Keratinocyte (primary cell): Measurements from ENCODE around the gene MOK. TPM values are rescaled to one million over a fixed set of nuclear protein-coding genes. Genes with fewer than 3 reads are reported as not detected.

Experiments used
- DNase-seq: peaks from one replicate; pipeline ENCODE4 v3.0.0-alpha.2; 2011; ENCODE audit warnings: low read depth, missing footprints, low spot score
- FAIRE-seq: peaks from 2 replicates; lab custom pipeline; 2011; peaks lifted over from hg19 to GRCh38; lab: Jason Lieb, UNC
- H2AFZ ChIP-seq: 2 replicates; pipeline ENCODE4 v1.6.0; 2012; ENCODE audit warnings: low read length, control low read depth, inconsistent platforms; ENCODE audit not compliant: control insufficient read depth
- H3K27ac ChIP-seq: 2 replicates; pipeline ENCODE4 v1.5.1; 2011; ENCODE audit warnings: low read length; ENCODE audit not compliant: control insufficient read depth, insufficient read depth
- H3K27me3 ChIP-seq: 3 replicates; pipeline ENCODE4 v1.6.0; 2011; ENCODE audit warnings: low read length; ENCODE audit not compliant: control insufficient read depth, insufficient read depth; ENCODE audit errors: extremely low read depth
- H3K36me3 ChIP-seq, 2 experiments: 2 replicates in 1 of 2; 3 replicates in 1 of 2; pipeline ENCODE4 v1.5.1; 2011; ENCODE audit warnings: low read length in 2 of 2, mild to moderate bottlenecking in 1 of 2; ENCODE audit not compliant: control insufficient read depth in 2 of 2, insufficient read depth in 2 of 2; ENCODE audit errors: extremely low read depth in 1 of 2
- H3K4me1 ChIP-seq: 3 replicates; pipeline ENCODE4 v1.5.1; 2011; ENCODE audit warnings: low read length; ENCODE audit not compliant: control insufficient read depth, insufficient read depth; ENCODE audit errors: extremely low read depth
- H3K4me2 ChIP-seq: 3 replicates; pipeline ENCODE4 v1.6.0; 2011; ENCODE audit warnings: low read depth, low read length; ENCODE audit not compliant: control insufficient read depth, insufficient read depth; ENCODE audit errors: extremely low read depth
- H3K4me3 ChIP-seq, 3 experiments: fragments of 200-600 bp in 1 of 3; sonication (generic) in 1 of 3; 2 replicates in 2 of 3; 3 replicates in 1 of 3; pipeline ENCODE4 v1.5.1; 2011 to 2016; ENCODE audit warnings: low read length in 3 of 3, mild to moderate bottlenecking in 3 of 3, control low read depth in 2 of 3, inconsistent platforms in 1 of 3, low read depth in 1 of 3, mixed read lengths in 1 of 3, mixed run types in 1 of 3, moderate library complexity in 1 of 3; ENCODE audit not compliant: control insufficient read depth in 2 of 3, insufficient read depth in 2 of 3; ENCODE audit errors: extremely low read depth in 1 of 3
- H3K79me2 ChIP-seq: 2 replicates; pipeline ENCODE4 v1.6.0; 2012; ENCODE audit warnings: low read length; ENCODE audit not compliant: control insufficient read depth, insufficient read depth
- H3K9ac ChIP-seq: 3 replicates; pipeline ENCODE4 v1.6.0; 2011; ENCODE audit warnings: low read length; ENCODE audit not compliant: control insufficient read depth, insufficient read depth; ENCODE audit errors: extremely low read depth
- H3K9me1 ChIP-seq: 3 replicates; pipeline ENCODE4 v1.6.0; 2011; ENCODE audit warnings: low read length; ENCODE audit not compliant: control insufficient read depth, insufficient read depth; ENCODE audit errors: extremely low read depth
- H3K9me3 ChIP-seq: 2 replicates; pipeline ENCODE4 v1.5.1; 2012; ENCODE audit warnings: low read depth, low read length; ENCODE audit not compliant: control insufficient read depth
- H4K20me1 ChIP-seq: 3 replicates; pipeline ENCODE4 v1.6.0; 2011; ENCODE audit warnings: low read length; ENCODE audit not compliant: control insufficient read depth, insufficient read depth; ENCODE audit errors: extremely low read depth
- EZH2 ChIP-seq: IDR thresholded peaks from one replicate; pipeline ENCODE4 v1.6.1; 2012; ENCODE audit warnings: inconsistent platforms, mild to moderate bottlenecking, low read length, moderate library complexity
- dilution Hi-C: fragments of 300-500 bp; cut with MboI; formaldehyde crosslinking; loops from one replicate; pipeline ENCODE4 v1.7.0; 2020; ENCODE audit warnings: low sequenced_read_pairs; ENCODE audit not compliant: extremely low pct_ligation_motif_present
- polyA plus RNA-seq, 5 experiments: library from polyadenylated mRNA; depleted of rRNA in 3 of 5; stranded (reverse) in 3 of 5; stranded (forward) in 1 of 5; unstranded in 1 of 5; fragments of >200 nt; gene quantifications; 1 replicate in 1 of 5; 2 replicates in 3 of 5; 3 replicates in 1 of 5; pipeline versions ENCODE4 v1.2.1 to v1.2.3, GENCODE V29; 2011 to 2012; ENCODE audit warnings: missing spikeins in 2 of 5, low read depth in 1 of 5, low replicate concordance in 1 of 5
- TF ChIP-seq, protein P1 (sequence below), 3 experiments: IDR thresholded peaks in 1 of 3; conservative IDR thresholded peaks in 1 of 3; optimal IDR thresholded peaks in 1 of 3; 2 replicates in 2 of 3; 3 replicates in 1 of 3; pipeline versions ENCODE3 to v1.5.1; 2011; ENCODE audit warnings: low read length in 3 of 3, mild to moderate bottlenecking in 3 of 3, moderate library complexity in 2 of 3, control low read depth in 1 of 3, inconsistent platforms in 1 of 3; ENCODE audit not compliant: insufficient read depth in 2 of 3; ENCODE audit errors: extremely low read depth in 1 of 3

The MOK gene
- polyA plus RNA-seq, 1 donor (not counting 4 experiments of a cell fraction or from before 2014, with no cell fraction given): 38.1 TPM

DNA sequence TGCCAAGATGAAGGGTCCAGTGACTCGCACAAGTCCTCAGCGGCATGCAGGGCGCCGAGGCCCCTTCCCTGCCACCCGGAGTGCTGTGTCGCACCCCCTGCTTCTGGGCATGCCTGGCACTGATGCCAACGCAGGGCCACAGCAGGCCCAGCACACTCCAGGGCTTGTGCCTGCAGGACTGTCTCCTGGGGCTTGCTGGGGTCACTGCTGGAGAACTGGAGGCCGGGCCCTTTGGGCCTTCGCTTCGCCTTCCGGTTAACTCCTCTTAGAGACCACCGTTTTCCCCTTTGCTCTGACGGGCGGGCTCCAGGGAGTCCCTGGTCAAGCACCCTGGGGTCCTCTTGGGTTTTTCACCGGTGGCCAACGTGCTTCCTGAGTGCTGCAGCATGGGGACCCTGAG is 85.6 kb downstream of the MOK start:
- dilution Hi-C loops: no loop called here
- H3K4me3 ChIP-seq: no peak overlapping the region
- DNase-seq: no peak
- no peaks in the 10 kb centered on the region for H3K9me1 ChIP-seq
- TF ChIP-seq, protein P1, sequence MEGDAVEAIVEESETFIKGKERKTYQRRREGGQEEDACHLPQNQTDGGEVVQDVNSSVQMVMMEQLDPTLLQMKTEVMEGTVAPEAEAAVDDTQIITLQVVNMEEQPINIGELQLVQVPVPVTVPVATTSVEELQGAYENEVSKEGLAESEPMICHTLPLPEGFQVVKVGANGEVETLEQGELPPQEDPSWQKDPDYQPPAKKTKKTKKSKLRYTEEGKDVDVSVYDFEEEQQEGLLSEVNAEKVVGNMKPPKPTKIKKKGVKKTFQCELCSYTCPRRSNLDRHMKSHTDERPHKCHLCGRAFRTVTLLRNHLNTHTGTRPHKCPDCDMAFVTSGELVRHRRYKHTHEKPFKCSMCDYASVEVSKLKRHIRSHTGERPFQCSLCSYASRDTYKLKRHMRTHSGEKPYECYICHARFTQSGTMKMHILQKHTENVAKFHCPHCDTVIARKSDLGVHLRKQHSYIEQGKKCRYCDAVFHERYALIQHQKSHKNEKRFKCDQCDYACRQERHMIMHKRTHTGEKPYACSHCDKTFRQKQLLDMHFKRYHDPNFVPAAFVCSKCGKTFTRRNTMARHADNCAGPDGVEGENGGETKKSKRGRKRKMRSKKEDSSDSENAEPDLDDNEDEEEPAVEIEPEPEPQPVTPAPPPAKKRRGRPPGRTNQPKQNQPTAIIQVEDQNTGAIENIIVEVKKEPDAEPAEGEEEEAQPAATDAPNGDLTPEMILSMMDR (optimal IDR thresholded peaks at IDR 0.05 in 1 of 3, IDR thresholded peaks at IDR 0.05 in 1 of 3, conservative IDR thresholded peaks at IDR 0.05 in 1 of 3; ENCODE audit: extremely low read depth in 1 of 3, insufficient read depth in 2 of 3, low read length in 3 of 3): no peak
- no peak for TF ChIP-seq EZH2
- no peak overlapping the region for H3K4me2 ChIP-seq
- FAIRE-seq: no peak
- H3K27me3 ChIP-seq: no peaks in the 10 kb centered on the region
- H3K9ac ChIP-seq: no peak overlapping the region
- H3K27ac ChIP-seq: no peak overlapping the region
- no peak overlapping the region for H2AFZ ChIP-seq
- H3K36me3 ChIP-seq: peaks cover 12 to 19% of the 10 kb centered on the region in 2 experiments
- H3K4me1 ChIP-seq: peaks cover 20% of the 10 kb centered on the region
- no peaks in the 10 kb centered on the region for H4K20me1 ChIP-seq
- peaks cover 2% of the 10 kb centered on the region for H3K79me2 ChIP-seq
- no peaks in the 10 kb centered on the region for H3K9me3 ChIP-seq

DNA sequence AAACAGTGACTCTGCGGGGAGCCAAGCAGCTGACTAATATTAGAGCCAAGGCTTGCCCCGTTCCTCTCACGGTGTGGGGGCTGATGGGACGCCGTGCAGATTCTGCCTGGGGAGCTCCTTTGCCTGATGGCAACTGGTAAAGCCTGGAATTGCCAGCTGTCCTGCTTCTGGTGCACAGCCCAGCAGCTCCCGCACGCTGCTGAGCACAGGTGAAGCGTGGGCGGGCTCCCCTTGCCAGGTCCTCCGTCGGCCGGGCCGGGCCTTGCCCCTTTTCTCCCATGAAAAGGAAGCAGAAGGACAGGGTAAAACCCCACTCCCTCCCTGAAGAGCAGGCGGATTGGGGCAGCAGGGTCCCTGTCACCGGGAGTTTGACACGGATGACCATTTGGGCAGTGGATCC is 86.3 kb downstream of the MOK start:
- Histone ChIP-seq H3K9ac (no peak overlapping the region), H3K79me2 (peaks cover 7% of the 10 kb centered on the region), H4K20me1 (no peaks in the 10 kb centered on the region), H3K27ac (no peak overlapping the region), H3K4me2 (no peak overlapping the region), H3K4me3 (no peak overlapping the region), H3K4me1 (peaks cover 20% of the 10 kb centered on the region), H3K9me3 (no peaks in the 10 kb centered on the region), H2AFZ (no peak overlapping the region), H3K36me3 (peaks cover 12 to 19% of the 10 kb centered on the region in 2 experiments), H3K9me1 (no peaks in the 10 kb centered on the region), H3K27me3 (no peaks in the 10 kb centered on the region)
- dilution Hi-C loops: no loop called here
- no peak for DNase-seq
- no peak for FAIRE-seq
- TF ChIP-seq, protein P1 (optimal IDR thresholded peaks at IDR 0.05 in 1 of 3, IDR thresholded peaks at IDR 0.05 in 1 of 3, conservative IDR thresholded peaks at IDR 0.05 in 1 of 3; ENCODE audit: extremely low read depth in 1 of 3, insufficient read depth in 2 of 3, low read length in 3 of 3): no peak
- no peak for TF ChIP-seq EZH2
